Trophoblast cell (in vitro differentiated cells and primary cell): ENCODE measurements around the gene CNTNAP4.

Experiments
- DNase-seq, 2 donors: peaks; one replicate each; pipeline ENCODE4 v3.0.0-alpha.2; 2016
- H2AFZ ChIP-seq: 2 replicates; pipeline ENCODE4 v1.6.1; 2013; ENCODE audit warnings: low read length, moderate library complexity, mild to moderate bottlenecking; ENCODE audit not compliant: insufficient read depth, poor library complexity
- H2AK5ac ChIP-seq: 2 replicates; pipeline ENCODE4 v1.6.1; 2013; ENCODE audit warnings: mild to moderate bottlenecking, low read length
- H2BK120ac ChIP-seq: 2 replicates; pipeline ENCODE4 v1.6.1; 2013; ENCODE audit warnings: low read length, mild to moderate bottlenecking, moderate library complexity; ENCODE audit not compliant: insufficient read depth, poor library complexity
- H2BK12ac ChIP-seq: 2 replicates; pipeline ENCODE4 v1.6.1; 2013; ENCODE audit warnings: mild to moderate bottlenecking, low read length, moderate library complexity
- H2BK5ac ChIP-seq: 2 replicates; pipeline ENCODE4 v1.6.1; 2013; ENCODE audit warnings: low read length, low read depth, moderate library complexity, mild to moderate bottlenecking; ENCODE audit not compliant: poor library complexity
- H3K14ac ChIP-seq: 2 replicates; pipeline ENCODE4 v1.6.1; 2013; ENCODE audit warnings: mild to moderate bottlenecking, low read length
- H3K18ac ChIP-seq: 2 replicates; pipeline ENCODE4 v1.6.1; 2013; ENCODE audit warnings: mild to moderate bottlenecking, low read length
- H3K23ac ChIP-seq: 2 replicates; pipeline ENCODE4 v1.6.1; 2013; ENCODE audit warnings: low read length
- H3K27ac ChIP-seq: 2 replicates; pipeline ENCODE4 v1.5.1; 2013; ENCODE audit warnings: low read depth, mild to moderate bottlenecking, inconsistent platforms, low read length, moderate library complexity
- H3K27me3 ChIP-seq: 2 replicates; pipeline ENCODE4 v1.6.1; 2013; ENCODE audit warnings: inconsistent platforms, mild to moderate bottlenecking, low read length, moderate library complexity; ENCODE audit not compliant: insufficient read depth
- H3K36me3 ChIP-seq, 2 experiments: 1 replicate in 1 of 2; 2 replicates in 1 of 2; pipeline ENCODE4 v1.6.1; 2013; ENCODE audit warnings: low read length in 2 of 2, mild to moderate bottlenecking in 2 of 2, moderate library complexity in 1 of 2; ENCODE audit not compliant: insufficient read depth in 2 of 2, control insufficient read depth in 1 of 2
- H3K4ac ChIP-seq: 2 replicates; pipeline ENCODE4 v1.6.1; 2013; ENCODE audit warnings: low read depth, mild to moderate bottlenecking, low read length, moderate library complexity
- H3K4me1 ChIP-seq, 2 experiments: 1 replicate in 1 of 2; 2 replicates in 1 of 2; pipeline ENCODE4 v1.6.1; 2013; ENCODE audit warnings: low read length in 2 of 2, mild to moderate bottlenecking in 2 of 2, moderate library complexity in 1 of 2; ENCODE audit not compliant: insufficient read depth in 2 of 2, control insufficient read depth in 1 of 2
- H3K4me2 ChIP-seq: 2 replicates; pipeline ENCODE4 v1.6.1; 2013; ENCODE audit warnings: inconsistent platforms, mild to moderate bottlenecking, low read length, moderate library complexity
- H3K4me3 ChIP-seq: 2 replicates; pipeline ENCODE4 v1.5.1; 2013; ENCODE audit warnings: mild to moderate bottlenecking, low read depth, low read length, inconsistent platforms
- H3K79me1 ChIP-seq: one replicate; pipeline ENCODE4 v1.6.1; 2013; ENCODE audit warnings: low read length
- H3K79me2 ChIP-seq: 2 replicates; pipeline ENCODE4 v1.6.1; 2013; ENCODE audit warnings: low read length, mild to moderate bottlenecking; ENCODE audit not compliant: control insufficient read depth, insufficient read depth, poor library complexity
- H3K9ac ChIP-seq: 2 replicates; pipeline ENCODE4 v1.6.1; 2013; ENCODE audit warnings: mild to moderate bottlenecking, low read length
- H3K9me3 ChIP-seq: 2 replicates; pipeline ENCODE4 v1.6.1; 2013; ENCODE audit warnings: low read depth, mild to moderate bottlenecking, control low read depth, inconsistent platforms, low read length; ENCODE audit not compliant: insufficient read depth
- H4K12ac ChIP-seq: 2 replicates; pipeline ENCODE4 v1.6.1; 2013; ENCODE audit warnings: low read depth, mild to moderate bottlenecking, low read length, moderate library complexity
- H4K8ac ChIP-seq: 2 replicates; pipeline ENCODE4 v1.6.1; 2013; ENCODE audit warnings: low read depth, mild to moderate bottlenecking, low read length, moderate library complexity
- H4K91ac ChIP-seq: one replicate; pipeline ENCODE4 v1.6.1; 2013; ENCODE audit warnings: low read depth, mild to moderate bottlenecking, low read length, moderate library complexity
- WGBS: extraction: QIAGEN DNeasy Blood & Tissue Kit; methylation state at CpG from one replicate; pipeline ENCODE4 v1.1.7; 2013; ENCODE audit warnings: missing lambda C conversion rate; ENCODE audit not compliant: insufficient read length, insufficient coverage; ENCODE audit errors: extremely low coverage; 5-methylcytosine and 5-hydroxymethylcytosine counted together

CNTNAP4 gene

DNA sequence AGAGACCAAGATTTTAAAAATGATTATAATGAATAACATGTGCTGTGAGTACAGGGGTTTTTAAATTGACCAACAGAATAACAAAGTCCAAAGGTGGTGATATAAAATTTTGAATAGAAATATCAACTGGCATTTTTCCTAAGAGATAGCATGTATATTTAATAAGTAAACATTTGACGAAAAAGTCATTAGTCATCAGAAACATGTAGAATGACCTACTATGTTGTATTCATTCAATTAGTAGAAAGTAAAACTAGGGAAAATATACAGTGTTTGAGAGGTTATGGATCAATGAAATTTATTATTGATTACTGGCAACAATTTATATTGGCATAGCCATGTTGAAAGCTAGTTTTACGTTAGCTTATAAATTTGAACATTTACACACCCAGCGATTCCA is 30.6 kb upstream of the CNTNAP4 start:
- no peak overlapping the region for H2BK120ac ChIP-seq
- no peak overlapping the region for H3K9ac ChIP-seq
- no peak overlapping the region for H3K27ac ChIP-seq
- no peak overlapping the region for H2BK5ac ChIP-seq
- no peak overlapping the region for H2AK5ac ChIP-seq
- no peaks in the 10 kb centered on the region for H3K9me3 ChIP-seq
- no peak overlapping the region for H3K23ac ChIP-seq
- no peak overlapping the region for H2AFZ ChIP-seq
- H3K36me3 ChIP-seq: no peaks in the 10 kb centered on the region
- no peak overlapping the region for H2BK12ac ChIP-seq
- no peaks in the 10 kb centered on the region for H3K27me3 ChIP-seq
- WGBS: no CpG with 5 or more reads among the region's 3 CpGs
- no peak for DNase-seq
- no peak overlapping the region for H3K14ac ChIP-seq
- H3K18ac ChIP-seq: no peak overlapping the region
- H3K4me1 ChIP-seq: no peaks in the 10 kb centered on the region
- H3K4ac ChIP-seq: no peak overlapping the region
- H4K8ac ChIP-seq: no peak overlapping the region
- H4K12ac ChIP-seq: no peak overlapping the region
- no peaks in the 10 kb centered on the region for H3K79me1 ChIP-seq
- H3K79me2 ChIP-seq: no peaks in the 10 kb centered on the region
- no peak overlapping the region for H3K4me3 ChIP-seq
- no peak overlapping the region for H3K4me2 ChIP-seq
- no peak overlapping the region for H4K91ac ChIP-seq

DNA sequence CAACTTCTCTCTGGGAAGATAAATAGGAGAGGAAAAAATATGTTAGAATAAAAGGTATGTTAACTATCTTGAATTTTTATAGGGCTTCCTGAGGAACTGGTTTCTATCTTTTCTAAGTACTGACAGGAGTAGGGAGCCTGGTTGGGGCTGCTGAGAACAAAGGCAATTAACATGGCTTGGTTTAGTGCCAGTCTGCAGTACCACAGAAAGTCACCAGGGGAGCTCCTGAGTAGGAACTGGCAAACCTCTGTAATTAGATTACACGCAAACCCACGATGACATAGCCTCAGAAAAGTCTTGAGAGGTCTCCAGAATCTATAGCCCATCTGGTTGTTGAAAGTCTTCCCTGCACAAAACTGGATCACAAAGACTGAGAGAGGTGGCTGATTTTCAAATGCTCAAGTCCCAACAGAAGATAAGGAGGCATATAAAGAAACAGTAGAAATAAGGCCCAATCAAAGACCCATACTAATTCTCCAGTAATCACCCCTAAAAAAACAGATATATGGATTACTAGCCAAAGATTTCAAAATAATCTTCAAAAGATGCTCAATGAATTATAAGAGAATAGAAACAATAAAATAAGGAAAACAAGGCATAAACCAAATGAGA is 11.7 kb upstream of the CNTNAP4 start:
- H3K36me3 ChIP-seq: no peaks in the 10 kb centered on the region
- H3K27me3 ChIP-seq: no peaks in the 10 kb centered on the region
- no peak overlapping the region for H4K8ac ChIP-seq
- H3K9ac ChIP-seq: no peak overlapping the region
- H2BK5ac ChIP-seq: no peak overlapping the region
- no peak overlapping the region for H3K23ac ChIP-seq
- H4K91ac ChIP-seq: no peak overlapping the region
- H3K4ac ChIP-seq: no peak overlapping the region
- H3K79me2 ChIP-seq: no peaks in the 10 kb centered on the region
- no CpG with 5 or more reads among the region's 2 CpGs for WGBS
- H3K27ac ChIP-seq: no peak overlapping the region
- H3K79me1 ChIP-seq: no peaks in the 10 kb centered on the region
- no peak overlapping the region for H3K4me2 ChIP-seq
- H3K18ac ChIP-seq: no peak overlapping the region
- no peak overlapping the region for H3K14ac ChIP-seq
- H3K4me3 ChIP-seq: no peak overlapping the region
- H4K12ac ChIP-seq: no peak overlapping the region
- no peak overlapping the region for H2AK5ac ChIP-seq
- H2BK120ac ChIP-seq: no peak overlapping the region
- DNase-seq: peak; percentile 2 to 36
- H2AFZ ChIP-seq: no peak overlapping the region
- H2BK12ac ChIP-seq: no peak overlapping the region
- no peaks in the 10 kb centered on the region for H3K4me1 ChIP-seq
- H3K9me3 ChIP-seq: no peaks in the 10 kb centered on the region

DNA sequence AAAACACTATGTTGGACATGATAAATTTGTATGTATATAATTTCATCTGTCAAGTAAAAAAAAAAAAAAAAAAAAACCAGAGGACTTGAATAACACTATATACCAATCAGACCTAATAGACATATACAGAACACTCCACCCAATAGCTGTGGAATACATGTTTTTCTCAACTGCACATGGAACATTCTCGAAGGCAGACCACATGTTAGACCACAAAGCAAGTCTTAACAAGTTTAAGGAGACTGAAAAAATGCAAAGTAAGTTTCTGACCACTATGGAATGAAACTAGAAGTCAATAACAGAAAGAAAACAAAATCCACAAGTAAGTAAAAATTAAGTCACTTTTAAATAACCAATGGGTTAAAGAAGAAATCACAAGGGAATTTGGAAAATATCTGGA is 8.4 kb upstream of the CNTNAP4 start:
- Histone ChIP-seq H3K9ac (no peak overlapping the region), H4K12ac (no peak overlapping the region), H2AFZ (no peak overlapping the region), H3K9me3 (no peaks in the 10 kb centered on the region), H3K27me3 (no peaks in the 10 kb centered on the region), H3K4me1 (no peaks in the 10 kb centered on the region), H3K4ac (no peak overlapping the region), H3K14ac (no peak overlapping the region), H3K4me2 (no peak overlapping the region), H3K4me3 (no peak overlapping the region), H4K91ac (no peak overlapping the region), H3K79me2 (no peaks in the 10 kb centered on the region), H3K23ac (no peak overlapping the region), H3K36me3 (no peaks in the 10 kb centered on the region), H4K8ac (no peak overlapping the region), H3K27ac (no peak overlapping the region), H3K79me1 (no peaks in the 10 kb centered on the region), H2BK12ac (no peak overlapping the region), H2BK120ac (no peak overlapping the region), H2AK5ac (no peak overlapping the region), H3K18ac (no peak overlapping the region), H2BK5ac (no peak overlapping the region)
- no CpG with 5 or more reads among the region's 1 CpG for WGBS
- no peak for DNase-seq

DNA sequence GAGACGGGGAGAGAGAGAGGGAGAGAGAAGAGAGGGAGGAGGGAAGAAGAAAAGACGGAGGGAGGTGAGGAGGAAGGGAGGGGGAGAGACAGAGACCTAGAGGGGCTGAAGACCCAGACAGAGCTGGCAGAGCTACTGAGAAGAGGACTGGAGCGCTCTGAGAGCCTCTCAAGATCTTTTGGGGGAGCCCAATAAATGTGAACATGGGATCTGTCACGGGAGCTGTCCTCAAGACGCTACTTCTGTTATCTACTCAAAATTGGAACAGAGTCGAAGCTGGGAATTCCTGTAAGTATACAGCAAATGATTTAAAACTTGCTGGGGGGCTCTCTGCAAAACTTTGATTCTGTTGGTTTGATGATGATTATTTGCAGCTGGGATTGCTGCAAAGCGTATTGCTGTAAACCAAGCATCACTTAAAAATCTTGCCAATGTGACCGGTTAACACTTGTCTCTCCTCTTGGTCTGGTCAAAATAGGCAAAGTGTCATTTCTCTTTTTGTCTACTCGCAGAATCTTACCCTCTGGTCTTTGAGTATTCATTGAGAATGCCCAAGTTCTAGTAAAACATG is 344 bp downstream of the CNTNAP4 start:
- WGBS: no CpG with 5 or more reads among the region's 9 CpGs
- H3K14ac ChIP-seq: no peak overlapping the region
- H3K4ac ChIP-seq: no peak overlapping the region
- H2AK5ac ChIP-seq: no peak overlapping the region
- H2AFZ ChIP-seq: no peak overlapping the region
- no peak overlapping the region for H2BK12ac ChIP-seq
- no peak overlapping the region for H4K12ac ChIP-seq
- no peaks in the 10 kb centered on the region for H3K4me1 ChIP-seq
- no peak overlapping the region for H3K4me3 ChIP-seq
- no peak overlapping the region for H2BK5ac ChIP-seq
- no peak overlapping the region for H3K9ac ChIP-seq
- no peaks in the 10 kb centered on the region for H3K9me3 ChIP-seq
- no peak overlapping the region for H2BK120ac ChIP-seq
- no peaks in the 10 kb centered on the region for H3K79me2 ChIP-seq
- no peak overlapping the region for H3K27ac ChIP-seq
- no peak for DNase-seq
- no peak overlapping the region for H4K91ac ChIP-seq
- no peaks in the 10 kb centered on the region for H3K27me3 ChIP-seq
- no peaks in the 10 kb centered on the region for H3K79me1 ChIP-seq
- H4K8ac ChIP-seq: no peak overlapping the region
- no peaks in the 10 kb centered on the region for H3K36me3 ChIP-seq
- no peak overlapping the region for H3K4me2 ChIP-seq
- no peak overlapping the region for H3K23ac ChIP-seq
- no peak overlapping the region for H3K18ac ChIP-seq
